ENCODE data around the gene DNAJC18.

DNA sequence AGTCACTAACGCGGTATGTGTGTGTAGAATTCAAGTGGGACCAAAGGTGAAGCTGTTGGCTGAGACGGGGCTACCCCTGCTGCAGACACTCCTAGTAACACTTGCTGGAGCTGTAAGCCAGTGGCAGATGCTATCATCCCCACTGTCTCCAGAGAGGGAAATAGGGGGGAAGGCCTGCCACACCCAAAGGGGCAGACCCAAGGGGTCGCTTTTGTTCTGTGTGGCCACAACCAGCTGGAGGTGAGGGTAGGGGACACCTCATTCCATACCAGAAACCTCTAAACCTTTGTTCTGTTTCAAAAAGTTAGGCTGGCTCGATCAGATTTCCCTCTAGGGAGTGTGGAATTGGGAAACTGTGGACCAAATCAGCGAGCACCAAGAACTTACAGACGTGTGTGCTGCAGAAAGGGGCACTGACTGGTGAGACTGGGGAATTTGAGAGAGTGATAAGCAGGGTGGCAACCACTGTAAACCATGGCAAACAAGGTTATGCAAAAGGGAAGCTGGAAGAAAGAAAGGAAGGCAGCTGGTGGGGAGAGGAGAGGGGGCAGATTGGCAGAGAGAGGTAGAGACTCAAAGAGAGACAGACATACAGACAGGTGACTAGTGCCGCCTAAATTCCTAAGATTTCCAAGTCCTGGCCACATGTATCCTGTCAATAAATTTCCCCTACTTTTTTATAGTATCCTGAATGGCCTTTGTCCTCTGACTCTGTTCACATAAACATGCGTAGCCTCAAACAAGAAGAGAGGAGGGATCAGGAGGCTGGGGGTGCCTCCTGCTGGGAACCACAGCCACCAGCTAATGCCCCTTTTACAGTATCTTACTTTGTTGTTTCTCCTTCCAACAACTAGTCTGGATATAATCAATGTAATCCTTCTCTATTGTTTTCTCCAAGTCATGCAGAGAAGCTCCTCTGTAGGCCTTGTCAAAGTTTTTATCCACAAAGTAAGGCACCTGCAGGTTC, 19.8 kb downstream of the DNAJC18 start:
- TF ChIP-seq BRCA1 (IDR thresholded peaks at IDR 0.05; ENCODE audit: low read depth, low read length) = no peak
- TF ChIP-seq, protein P1, sequence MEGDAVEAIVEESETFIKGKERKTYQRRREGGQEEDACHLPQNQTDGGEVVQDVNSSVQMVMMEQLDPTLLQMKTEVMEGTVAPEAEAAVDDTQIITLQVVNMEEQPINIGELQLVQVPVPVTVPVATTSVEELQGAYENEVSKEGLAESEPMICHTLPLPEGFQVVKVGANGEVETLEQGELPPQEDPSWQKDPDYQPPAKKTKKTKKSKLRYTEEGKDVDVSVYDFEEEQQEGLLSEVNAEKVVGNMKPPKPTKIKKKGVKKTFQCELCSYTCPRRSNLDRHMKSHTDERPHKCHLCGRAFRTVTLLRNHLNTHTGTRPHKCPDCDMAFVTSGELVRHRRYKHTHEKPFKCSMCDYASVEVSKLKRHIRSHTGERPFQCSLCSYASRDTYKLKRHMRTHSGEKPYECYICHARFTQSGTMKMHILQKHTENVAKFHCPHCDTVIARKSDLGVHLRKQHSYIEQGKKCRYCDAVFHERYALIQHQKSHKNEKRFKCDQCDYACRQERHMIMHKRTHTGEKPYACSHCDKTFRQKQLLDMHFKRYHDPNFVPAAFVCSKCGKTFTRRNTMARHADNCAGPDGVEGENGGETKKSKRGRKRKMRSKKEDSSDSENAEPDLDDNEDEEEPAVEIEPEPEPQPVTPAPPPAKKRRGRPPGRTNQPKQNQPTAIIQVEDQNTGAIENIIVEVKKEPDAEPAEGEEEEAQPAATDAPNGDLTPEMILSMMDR (IDR thresholded peaks at IDR 0.05; ENCODE audit: control extremely low read depth in 1 of 3, insufficient read depth in 1 of 3, low read depth in 1 of 3, low read length in 3 of 3) = no peak
